ENCODE data around the gene CIITA. TPM values are rescaled to one million over a fixed set of nuclear protein-coding genes. Genes with fewer than 3 reads are reported as not detected.
A peak's percentile ranks its signal among the peaks of the same experiment; 100 is the strongest.

CIITA gene
- total RNA-seq, 2 experiments from 2014 or later, result 1.8 to 3.2 TPM

- no peaks in the 10 kb centered on the region for H3K9me3 Mint-ChIP-seq
- no peaks in the 10 kb centered on the region for H3K36me3 Mint-ChIP-seq
- CTCF ChIA-PET, result interaction anchor here (1.5 kb wide), 1 partner anchor 30 kb away, joined by 3 read pairs; no protein-coding TSS in a partner anchor
- intact Hi-C loops (cut with micrococcal nuclease), result no loop called here
- POLR2A ChIA-PET, result no interaction called here
- H3K27ac Mint-ChIP-seq, result no peak overlapping the region
- H3K27me3 Mint-ChIP-seq, result peaks cover 16% of the 10 kb centered on the region
- no peak overlapping the region for H3K4me3 Mint-ChIP-seq
- H3K4me1 Mint-ChIP-seq (ENCODE audit: low read depth), result no peaks in the 10 kb centered on the region
- no peak for DNase-seq
Observed at GRCh38 chr16:10888320-10888937, 11.4 kb downstream of the CIITA start.

DNA sequence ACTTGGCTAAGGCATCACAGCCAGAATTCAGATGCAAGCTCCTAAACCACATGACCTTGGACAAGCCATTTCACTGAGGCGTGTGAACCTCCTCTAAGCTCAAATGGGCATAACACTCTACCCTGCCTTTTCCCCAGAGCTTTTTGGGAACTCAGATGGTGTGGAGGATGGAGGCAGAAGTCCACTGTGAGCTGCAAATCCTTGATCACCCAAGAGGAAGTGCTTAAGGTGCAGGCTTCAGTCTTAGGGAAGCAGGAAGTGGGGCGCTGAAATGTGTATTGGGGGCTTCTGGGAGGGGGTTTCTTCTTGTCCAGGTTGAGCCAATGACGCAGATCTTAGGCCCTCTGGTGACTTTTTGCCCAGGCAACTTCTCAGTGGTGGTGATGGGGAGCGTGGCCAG lies 12.9 kb downstream of the CIITA start:
- POLR2A ChIA-PET, result no interaction called here
- no peak overlapping the region for H3K27ac Mint-ChIP-seq
- CTCF ChIA-PET, result no interaction called here

GRCh38 chr16:10892782-10893318 lies 15.8 kb downstream of the CIITA start:
- CTCF ChIA-PET, result interaction anchor here (1.1 to 1.6 kb wide), 2 partner anchors 19 to 26 kb away, joined by 3 to 7 read pairs; no protein-coding TSS in a partner anchor
- Mint-ChIP-seq H3K9me3 (no peaks in the 10 kb centered on the region), H3K36me3 (no peaks in the 10 kb centered on the region), H3K4me3 (no peak overlapping the region), H3K4me1 (ENCODE audit: low read depth) (no peaks in the 10 kb centered on the region), H3K27me3 (peaks cover 12% of the 10 kb centered on the region), H3K27ac (no peak overlapping the region)
- DNase-seq, result no peak
- intact Hi-C loops (cut with micrococcal nuclease), result no loop called here
- POLR2A ChIA-PET, result no interaction called here

More for the DNA sequence above, 12.9 kb downstream of the CIITA start:
- no peaks in the 10 kb centered on the region for H3K4me1 Mint-ChIP-seq (ENCODE audit: low read depth)
- no peak overlapping the region for H3K4me3 Mint-ChIP-seq
- H3K27me3 Mint-ChIP-seq, result peaks cover 15% of the 10 kb centered on the region
- H3K9me3 Mint-ChIP-seq, result no peaks in the 10 kb centered on the region
- H3K36me3 Mint-ChIP-seq, result no peaks in the 10 kb centered on the region
- intact Hi-C loops (cut with micrococcal nuclease), result no loop called here
- DNase-seq, result no peak

DNA sequence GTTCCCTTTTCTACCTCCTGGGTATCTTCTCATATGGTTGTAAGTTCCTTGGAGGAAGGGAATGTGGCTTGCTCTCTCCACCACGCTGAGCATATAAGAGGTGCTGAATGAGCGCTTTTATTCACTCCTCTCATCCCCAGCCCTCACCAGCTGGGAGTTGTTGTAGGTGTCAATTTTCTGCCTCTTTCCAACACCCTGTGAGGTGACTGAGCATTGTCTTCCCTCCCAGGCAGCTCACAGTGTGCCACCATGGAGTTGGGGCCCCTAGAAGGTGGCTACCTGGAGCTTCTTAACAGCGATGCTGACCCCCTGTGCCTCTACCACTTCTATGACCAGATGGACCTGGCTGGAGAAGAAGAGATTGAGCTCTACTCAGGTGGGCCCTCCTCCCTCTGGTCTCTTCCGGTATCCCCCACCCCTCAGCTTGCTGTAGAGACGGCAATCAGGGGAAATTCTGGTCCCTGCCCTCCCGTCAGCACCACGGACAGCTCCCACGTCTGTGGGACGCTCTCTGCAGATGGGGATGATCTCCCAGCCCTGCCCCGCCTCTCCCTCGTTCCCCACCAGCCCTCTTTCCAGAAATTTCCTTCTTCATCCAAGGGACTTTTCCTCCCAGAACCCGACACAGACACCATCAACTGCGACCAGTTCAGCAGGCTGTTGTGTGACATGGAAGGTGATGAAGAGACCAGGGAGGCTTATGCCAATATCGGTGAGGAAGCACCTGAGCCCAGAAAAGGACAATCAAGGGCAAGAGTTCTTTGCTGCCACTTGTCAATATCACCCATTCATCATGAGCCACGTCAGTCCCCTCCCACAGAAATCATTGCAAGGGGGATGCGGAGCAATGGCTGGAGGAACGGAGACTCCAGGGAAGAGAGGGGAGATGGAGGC lies 18.3 kb downstream of the CIITA start:
- H3K9me3 Mint-ChIP-seq, result no peaks in the 10 kb centered on the region

GRCh38 chr16:10896165-10896564 lies 19.2 kb downstream of the CIITA start:
- CTCF ChIA-PET, result no interaction called here
- Mint-ChIP-seq H3K36me3 (no peaks in the 10 kb centered on the region), H3K27ac (no peak overlapping the region), H3K4me3 (no peak overlapping the region), H3K9me3 (no peaks in the 10 kb centered on the region), H3K4me1 (ENCODE audit: low read depth) (no peaks in the 10 kb centered on the region), H3K27me3 (peaks cover 3% of the 10 kb centered on the region)
- no peak for DNase-seq
- POLR2A ChIA-PET, result no interaction called here
- intact Hi-C loops (cut with micrococcal nuclease), result no loop called here

More for the DNA sequence above, 18.3 kb downstream of the CIITA start:
- CTCF ChIA-PET, result interaction anchor here (1.1 kb wide), 1 partner anchor 380 kb away, joined by 4 read pairs; no protein-coding TSS in a partner anchor
- Mint-ChIP-seq H3K4me1 (ENCODE audit: low read depth) (no peaks in the 10 kb centered on the region), H3K36me3 (no peaks in the 10 kb centered on the region), H3K4me3 (no peak overlapping the region), H3K27me3 (peaks cover 6% of the 10 kb centered on the region), H3K27ac (no peak overlapping the region)
- POLR2A ChIA-PET, result interaction anchor here (0.7 to 1.0 kb wide), 2 partner anchors 46 to 453 kb away, joined by 3 read pairs; no protein-coding TSS in a partner anchor
- peak; percentile 51 for DNase-seq
- intact Hi-C loops (cut with micrococcal nuclease), result no loop called here

- intact Hi-C loops (cut with micrococcal nuclease), result no loop called here
- ChIA-PET CTCF (no interaction called here), POLR2A (no interaction called here)
Observed at GRCh38 chr16:10896723-10897122, 19.7 kb downstream of the CIITA start.

DNA sequence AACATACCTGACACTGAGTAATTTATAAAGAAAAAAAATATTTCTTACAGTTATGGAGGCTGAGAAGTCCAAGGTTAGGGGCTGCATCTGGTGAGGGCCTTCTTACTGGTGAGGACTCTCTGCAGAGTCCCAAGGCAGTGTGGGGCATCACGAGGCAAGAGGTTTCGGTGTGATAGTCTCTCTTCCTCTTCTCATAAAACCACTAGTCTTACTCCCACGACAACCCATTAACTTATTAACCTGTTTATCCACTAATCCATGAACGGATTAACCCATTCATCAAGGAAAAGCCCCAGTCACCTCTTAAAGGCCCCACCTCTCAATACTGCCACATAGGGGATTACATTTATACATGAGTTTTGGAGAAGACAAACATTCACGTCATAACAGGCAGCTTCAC lies 20.1 kb downstream of the CIITA start:
- no peak for DNase-seq
- peaks cover 1% of the 10 kb centered on the region for H3K27me3 Mint-ChIP-seq
- ChIA-PET CTCF (no interaction called here), POLR2A (no interaction called here)
- no peak overlapping the region for H3K27ac Mint-ChIP-seq
- H3K9me3 Mint-ChIP-seq, result no peaks in the 10 kb centered on the region
- no peak overlapping the region for H3K4me3 Mint-ChIP-seq
- intact Hi-C loops (cut with micrococcal nuclease), result no loop called here
- H3K4me1 Mint-ChIP-seq (ENCODE audit: low read depth), result no peaks in the 10 kb centered on the region
- no peaks in the 10 kb centered on the region for H3K36me3 Mint-ChIP-seq

More at GRCh38 chr16:10896723-10897122, 19.7 kb downstream of the CIITA start:
- no peak for DNase-seq
- Mint-ChIP-seq H3K36me3 (no peaks in the 10 kb centered on the region), H3K9me3 (no peaks in the 10 kb centered on the region), H3K4me1 (ENCODE audit: low read depth) (no peaks in the 10 kb centered on the region), H3K27me3 (peaks cover 2% of the 10 kb centered on the region), H3K4me3 (no peak overlapping the region), H3K27ac (no peak overlapping the region)

DNA sequence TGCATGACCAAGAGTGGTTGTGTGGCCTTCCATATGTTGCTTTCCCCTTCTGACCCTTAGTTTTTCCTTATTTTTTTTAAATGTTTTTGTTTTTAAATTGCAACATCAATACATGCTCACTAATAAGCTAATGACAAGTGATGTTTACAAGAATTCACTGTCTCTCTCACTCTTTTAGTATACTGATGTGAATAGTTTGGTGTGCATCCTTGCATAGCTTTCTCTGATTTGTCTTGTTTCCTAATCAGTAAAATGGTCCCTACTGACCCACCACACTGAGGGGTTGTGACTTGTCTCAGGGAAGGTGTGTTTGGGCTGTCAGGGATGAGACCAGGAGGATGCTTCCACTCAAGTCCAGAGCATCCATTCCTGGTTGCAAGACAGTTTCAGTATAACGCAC lies 26.0 kb downstream of the CIITA start:
- POLR2A ChIA-PET, result no interaction called here

DNA sequence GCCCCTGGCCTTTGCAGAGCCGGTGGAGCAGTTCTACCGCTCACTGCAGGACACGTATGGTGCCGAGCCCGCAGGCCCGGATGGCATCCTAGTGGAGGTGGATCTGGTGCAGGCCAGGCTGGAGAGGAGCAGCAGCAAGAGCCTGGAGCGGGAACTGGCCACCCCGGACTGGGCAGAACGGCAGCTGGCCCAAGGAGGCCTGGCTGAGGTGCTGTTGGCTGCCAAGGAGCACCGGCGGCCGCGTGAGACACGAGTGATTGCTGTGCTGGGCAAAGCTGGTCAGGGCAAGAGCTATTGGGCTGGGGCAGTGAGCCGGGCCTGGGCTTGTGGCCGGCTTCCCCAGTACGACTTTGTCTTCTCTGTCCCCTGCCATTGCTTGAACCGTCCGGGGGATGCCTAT lies 29.5 kb downstream of the CIITA start:
- Mint-ChIP-seq H3K4me1 (ENCODE audit: low read depth) (no peaks in the 10 kb centered on the region), H3K9me3 (peaks cover 7% of the 10 kb centered on the region), H3K4me3 (no peak overlapping the region), H3K27ac (no peak overlapping the region), H3K36me3 (no peaks in the 10 kb centered on the region), H3K27me3 (no peaks in the 10 kb centered on the region)
- DNase-seq, result no peak
- CTCF ChIA-PET, result interaction anchor here (1.5 kb wide), 1 partner anchor 12 kb away, joined by 6 read pairs; no protein-coding TSS in a partner anchor
- intact Hi-C loops (cut with micrococcal nuclease), result no loop called here
- POLR2A ChIA-PET, result no interaction called here

More for the DNA sequence above, 26.0 kb downstream of the CIITA start:
- no peaks in the 10 kb centered on the region for H3K27me3 Mint-ChIP-seq
- intact Hi-C loops (cut with micrococcal nuclease), result no loop called here
- no peak overlapping the region for H3K27ac Mint-ChIP-seq
- DNase-seq, result no peak
- no peaks in the 10 kb centered on the region for H3K4me1 Mint-ChIP-seq (ENCODE audit: low read depth)
- no peaks in the 10 kb centered on the region for H3K36me3 Mint-ChIP-seq
- CTCF ChIA-PET, result no interaction called here
- no peak overlapping the region for H3K4me3 Mint-ChIP-seq
- H3K9me3 Mint-ChIP-seq, result peaks cover 7% of the 10 kb centered on the region

GRCh38 chr16:10906914-10907756 lies 30.1 kb downstream of the CIITA start:
- H3K9me3 Mint-ChIP-seq, result peaks cover 7% of the 10 kb centered on the region
- H3K4me1 Mint-ChIP-seq (ENCODE audit: low read depth), result no peaks in the 10 kb centered on the region
- H3K4me3 Mint-ChIP-seq, result no peak overlapping the region
- no peak for DNase-seq
- no peaks in the 10 kb centered on the region for H3K36me3 Mint-ChIP-seq
- no peak overlapping the region for H3K27ac Mint-ChIP-seq
- CTCF ChIA-PET, result interaction anchor here (1.5 kb wide), 1 partner anchor 11 kb away, joined by 6 read pairs; no protein-coding TSS in a partner anchor
- POLR2A ChIA-PET, result no interaction called here
- H3K27me3 Mint-ChIP-seq, result no peaks in the 10 kb centered on the region
- intact Hi-C loops (cut with micrococcal nuclease), result no loop called here

DNA sequence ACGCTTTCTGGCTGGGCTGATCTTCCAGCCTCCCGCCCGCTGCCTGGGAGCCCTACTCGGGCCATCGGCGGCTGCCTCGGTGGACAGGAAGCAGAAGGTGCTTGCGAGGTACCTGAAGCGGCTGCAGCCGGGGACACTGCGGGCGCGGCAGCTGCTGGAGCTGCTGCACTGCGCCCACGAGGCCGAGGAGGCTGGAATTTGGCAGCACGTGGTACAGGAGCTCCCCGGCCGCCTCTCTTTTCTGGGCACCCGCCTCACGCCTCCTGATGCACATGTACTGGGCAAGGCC lies 30.7 kb downstream of the CIITA start:
- H3K4me3 Mint-ChIP-seq, result no peak overlapping the region
- H3K4me1 Mint-ChIP-seq (ENCODE audit: low read depth), result no peaks in the 10 kb centered on the region
- CTCF ChIA-PET, result no interaction called here
- no peak overlapping the region for H3K27ac Mint-ChIP-seq
- H3K9me3 Mint-ChIP-seq, result peaks cover 5% of the 10 kb centered on the region
- no peak for DNase-seq
- no peaks in the 10 kb centered on the region for H3K36me3 Mint-ChIP-seq
- intact Hi-C loops (cut with micrococcal nuclease), result no loop called here
- POLR2A ChIA-PET, result no interaction called here
- H3K27me3 Mint-ChIP-seq, result no peaks in the 10 kb centered on the region

DNA sequence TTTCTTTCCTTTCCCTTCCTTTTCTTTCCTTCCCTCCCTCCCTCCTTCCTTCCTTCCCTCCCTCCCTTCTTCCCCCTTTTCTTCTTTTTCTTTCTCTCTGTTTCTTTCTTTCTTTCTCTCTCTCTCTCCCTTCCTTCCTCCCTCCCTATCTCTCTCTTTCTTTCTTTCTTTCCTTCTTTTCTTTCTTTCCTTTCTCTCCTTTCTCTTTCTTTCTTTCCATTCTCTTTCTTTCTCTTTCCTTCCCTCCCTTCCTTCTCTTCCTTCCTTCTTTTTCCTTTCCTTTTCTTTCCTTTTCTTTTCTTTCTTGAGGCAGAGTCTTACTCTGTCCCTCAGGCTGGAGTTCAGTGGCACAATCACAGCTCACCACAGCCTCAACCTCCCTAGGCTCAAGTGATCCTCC lies 34.3 kb downstream of the CIITA start:
- no peak for DNase-seq
- peaks cover 10% of the 10 kb centered on the region for H3K4me1 Mint-ChIP-seq (ENCODE audit: low read depth)
- H3K27me3 Mint-ChIP-seq, result no peaks in the 10 kb centered on the region
- POLR2A ChIA-PET, result interaction anchor here (1.4 kb wide), 1 partner anchor 11 kb away, joined by 3 read pairs; no protein-coding TSS in a partner anchor
- no peaks in the 10 kb centered on the region for H3K9me3 Mint-ChIP-seq
- no peak overlapping the region for H3K27ac Mint-ChIP-seq
- intact Hi-C loops (cut with micrococcal nuclease), result no loop called here
- CTCF ChIA-PET, result interaction anchor here (0.7 to 1.8 kb wide), 2 partner anchors 8 to 18 kb away, joined by 3 to 9 read pairs; no protein-coding TSS in a partner anchor
- no peaks in the 10 kb centered on the region for H3K36me3 Mint-ChIP-seq
- no peak overlapping the region for H3K4me3 Mint-ChIP-seq

Measured in activated CD4-positive, alpha-beta memory T cell treated with anti-CD3 and anti-CD28 coated beads for 36 hours (primary cell).